ENCODE data around the gene MXD4.
"Not testable (repeated sequence)": the region's sequence is repeated elsewhere in the genome, so short reads cannot be mapped to it uniquely, and the experiment has no call there.

MXD4 gene

DNA sequence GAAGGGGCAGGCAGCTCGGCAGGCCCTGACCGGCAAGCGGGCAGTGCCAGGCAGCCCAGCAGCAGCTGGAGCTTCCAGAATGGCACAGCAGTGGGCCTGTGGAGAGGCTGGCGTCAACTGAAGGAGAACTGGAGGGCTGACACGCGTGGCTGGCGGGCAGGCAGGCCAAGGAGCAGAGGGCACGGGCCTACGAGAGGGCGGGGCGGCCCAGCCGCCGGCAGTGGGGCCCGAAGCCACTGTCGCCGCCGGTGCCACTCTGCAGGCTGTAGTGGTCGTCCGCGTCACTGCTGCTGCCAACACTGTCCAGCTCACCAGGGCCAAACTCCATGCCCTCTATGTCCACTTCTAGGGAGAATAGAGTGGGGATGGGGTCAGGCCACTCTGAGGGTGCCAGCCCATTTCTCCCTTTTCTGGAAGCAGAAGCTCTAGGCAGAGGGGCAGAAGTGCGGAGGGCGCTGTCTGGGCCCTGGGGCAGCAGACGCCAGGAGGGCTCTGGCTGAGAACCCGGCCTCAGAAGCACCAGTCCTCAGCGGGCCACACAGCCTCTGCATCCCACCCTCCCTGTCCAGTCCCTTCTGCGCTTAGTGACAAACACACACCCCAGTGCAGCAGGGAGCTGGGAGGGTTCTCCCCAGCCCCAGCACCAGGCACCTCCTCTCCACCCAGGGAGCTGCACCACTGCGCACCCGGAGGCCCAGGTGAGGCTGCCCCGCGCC is 11.4 kb downstream of the MXD4 start:
- no peak for DNase-seq (ENCODE audit: low spot score)

DNA sequence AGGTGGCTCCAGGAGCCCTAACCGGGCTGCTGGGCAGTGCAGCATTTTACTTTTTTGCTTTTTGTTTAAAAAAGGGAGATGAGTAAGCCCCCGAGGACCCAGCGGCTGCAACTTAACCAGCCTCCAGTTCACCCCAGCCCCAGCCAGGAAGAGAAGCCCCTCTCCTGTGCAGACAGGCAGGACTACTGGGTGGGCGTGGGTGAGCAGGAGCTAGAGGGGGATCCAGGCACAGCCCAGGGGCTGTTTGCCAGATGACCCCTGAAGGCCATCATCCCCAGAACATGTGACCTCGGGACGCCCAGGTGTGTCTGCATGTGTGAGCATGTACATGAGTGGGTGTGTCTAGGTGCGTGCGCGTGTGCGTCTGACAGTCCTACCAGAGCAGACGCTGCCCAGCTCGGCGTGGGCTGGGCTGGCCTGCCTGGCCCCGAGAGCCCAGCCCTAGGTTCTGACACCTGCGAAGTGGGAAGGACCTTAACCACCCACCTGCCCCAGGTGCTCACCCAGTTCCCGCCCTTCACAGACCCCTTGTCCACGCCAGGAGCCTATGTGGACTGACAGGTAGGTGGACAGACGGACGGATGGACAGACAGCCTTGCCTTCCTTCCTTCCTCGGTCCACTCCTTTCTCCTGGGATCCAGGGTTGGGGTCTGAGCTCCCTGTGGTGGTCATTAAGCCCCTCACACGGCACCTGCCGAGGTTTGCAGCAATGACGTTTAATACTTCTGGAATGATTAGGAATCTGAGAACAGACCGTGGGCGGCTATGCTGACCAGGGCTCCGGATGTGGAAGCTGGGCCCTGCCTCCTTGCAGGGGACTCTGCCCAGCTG is 12.2 kb downstream of the MXD4 start:
- no peak for DNase-seq (ENCODE audit: low spot score)

DNA sequence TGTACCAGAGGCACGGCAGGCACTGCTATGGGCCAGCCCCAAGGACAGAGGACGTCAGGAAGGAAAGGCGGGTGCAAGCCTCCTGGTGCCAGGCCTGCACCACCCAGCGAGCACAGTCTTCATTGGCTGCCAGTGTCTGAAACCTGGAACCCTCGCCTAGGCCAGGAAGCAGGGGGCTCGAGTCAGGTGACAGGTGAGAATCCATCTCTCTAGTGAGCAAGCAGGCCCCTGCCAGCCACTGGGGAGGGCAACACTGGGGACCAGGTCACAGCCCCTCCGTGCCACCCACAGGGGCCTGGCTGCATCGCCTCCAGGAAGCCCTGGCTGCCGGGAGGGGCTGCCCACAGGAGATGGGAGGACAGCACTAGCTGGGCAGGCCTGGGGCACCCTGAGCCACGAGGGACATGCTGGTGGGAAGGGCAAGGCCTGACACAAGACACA is 13.1 kb downstream of the MXD4 start:
- DNase-seq (ENCODE audit: low spot score), result no peak

DNA sequence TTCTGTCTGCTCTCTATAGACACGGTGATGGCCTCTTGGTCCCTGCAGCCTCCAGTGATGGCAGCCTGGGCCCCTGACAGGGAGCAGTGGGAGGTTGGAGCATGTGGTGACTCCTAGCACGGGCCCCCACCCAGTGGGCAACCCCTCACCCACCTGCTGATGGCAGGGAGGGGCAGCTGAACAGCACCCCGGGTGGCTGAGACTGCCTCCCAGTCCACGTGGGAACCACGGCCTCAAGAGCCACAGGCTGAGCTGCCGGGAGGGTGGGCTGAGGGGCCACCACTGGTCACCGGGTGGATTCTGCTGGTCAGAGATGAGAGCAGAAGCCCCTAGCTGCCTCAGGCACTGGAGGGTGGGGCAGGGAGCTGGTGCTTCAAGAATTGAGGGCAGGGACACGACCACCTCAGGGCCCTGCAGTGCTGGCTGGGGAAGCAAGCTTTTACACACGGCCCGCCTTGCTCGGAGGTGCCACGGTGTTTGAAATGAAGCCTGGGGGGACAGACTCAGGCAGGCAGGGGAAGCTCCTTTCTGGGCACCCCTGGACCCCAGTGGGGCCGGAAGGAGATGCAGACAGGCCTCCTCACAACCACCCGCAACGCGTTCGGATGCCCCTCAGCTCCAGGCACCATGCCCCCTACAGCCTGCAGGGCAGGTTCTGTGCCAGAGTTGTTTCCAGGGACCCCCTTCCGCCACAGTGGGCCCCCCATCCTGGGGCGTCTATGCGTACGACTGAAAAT is 13.7 kb downstream of the MXD4 start:
- DNase-seq (ENCODE audit: low spot score), result no peak

DNA sequence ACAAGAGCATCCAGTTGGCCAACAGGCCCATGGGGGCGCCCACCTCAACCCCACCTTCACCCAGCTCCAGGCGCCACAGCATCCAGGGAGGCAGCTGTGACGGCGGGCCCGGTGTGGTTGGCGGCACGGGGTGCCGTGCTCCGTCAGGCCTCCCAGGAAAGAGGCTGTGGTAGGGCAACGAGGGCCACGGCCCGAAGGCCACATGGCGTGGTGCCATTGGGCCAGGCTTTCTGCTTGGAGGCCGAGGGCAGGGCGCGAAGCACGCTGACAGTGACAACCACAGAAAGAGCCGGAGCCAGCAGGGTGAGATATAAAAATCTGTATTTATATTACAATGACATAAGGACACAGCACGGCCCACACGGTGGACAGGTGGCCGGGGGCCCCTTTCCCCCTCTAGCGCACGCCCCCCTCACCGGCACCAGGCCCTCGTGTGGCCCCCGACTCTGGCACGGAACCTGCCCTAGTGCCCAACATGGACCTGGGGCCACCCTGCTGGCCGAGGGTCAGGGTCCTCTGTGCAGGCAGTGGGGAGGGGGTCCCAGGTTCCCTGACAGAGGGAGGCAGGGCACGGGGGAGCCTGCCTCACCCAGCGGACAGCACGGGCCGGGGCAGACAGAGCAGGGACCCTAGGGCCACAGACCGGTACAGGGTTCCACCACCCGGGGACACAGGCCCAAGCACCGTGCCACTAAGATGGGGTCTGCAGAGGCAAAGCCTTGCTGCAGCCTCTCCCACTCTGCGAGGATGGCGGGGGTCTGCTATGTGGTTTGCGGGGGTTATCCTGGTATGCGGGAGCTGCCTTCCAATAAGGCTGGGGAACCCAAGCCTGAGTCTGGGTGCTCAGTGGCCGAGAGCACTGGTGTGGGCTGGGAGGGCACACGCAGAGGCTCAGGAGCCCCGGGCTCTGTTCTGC is 14.5 kb downstream of the MXD4 start:
- no peak for DNase-seq (ENCODE audit: low spot score)

DNA sequence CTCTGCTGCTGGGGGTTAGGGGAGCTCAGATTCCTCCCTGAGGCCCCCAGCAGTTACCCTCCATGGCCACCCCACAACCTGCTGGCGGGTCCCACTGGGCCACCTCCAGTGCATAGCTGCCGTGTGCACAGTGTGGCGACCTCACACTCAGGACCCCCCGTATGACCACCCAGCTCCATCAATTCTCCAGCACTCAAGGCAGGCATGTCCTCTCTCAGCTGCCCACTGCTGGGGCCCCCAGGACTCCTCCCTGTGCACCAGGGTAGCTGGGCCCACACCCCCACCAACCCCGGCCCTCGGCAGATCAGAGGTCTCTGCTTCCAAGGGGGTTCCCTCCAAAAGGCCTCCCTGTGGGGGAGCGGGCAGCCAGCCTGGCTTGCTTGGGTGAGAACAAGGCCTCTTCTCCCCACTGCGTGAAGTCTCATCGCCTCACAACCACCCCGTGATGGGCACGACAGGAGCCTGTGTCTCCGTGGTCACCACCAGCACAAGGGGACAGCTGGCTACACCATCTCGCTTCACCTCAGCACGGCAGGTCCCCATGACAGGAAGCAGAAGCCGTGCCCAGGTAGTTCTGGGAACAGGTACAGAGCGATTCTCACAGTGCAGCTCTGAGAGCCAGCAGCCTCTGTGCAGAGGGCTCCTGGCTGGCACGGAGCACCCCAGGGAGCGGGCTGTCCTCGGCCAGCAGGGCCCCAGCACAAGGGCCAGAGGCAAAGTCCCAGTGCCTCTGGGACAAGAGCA is 15.4 kb downstream of the MXD4 start:
- DNase-seq (ENCODE audit: low spot score), result no peak

- no peak for DNase-seq (ENCODE audit: low spot score)
Measured at GRCh38 chr4:2245787-2246275, 16.1 kb downstream of the MXD4 start.

GRCh38 chr4:2245057-2245786 is 16.7 kb downstream of the MXD4 start:
- DNase-seq (ENCODE audit: low spot score), result no peak

- no peak for DNase-seq (ENCODE audit: low spot score)
Measured at GRCh38 chr4:2243681-2244380, 18.1 kb downstream of the MXD4 start.

DNA sequence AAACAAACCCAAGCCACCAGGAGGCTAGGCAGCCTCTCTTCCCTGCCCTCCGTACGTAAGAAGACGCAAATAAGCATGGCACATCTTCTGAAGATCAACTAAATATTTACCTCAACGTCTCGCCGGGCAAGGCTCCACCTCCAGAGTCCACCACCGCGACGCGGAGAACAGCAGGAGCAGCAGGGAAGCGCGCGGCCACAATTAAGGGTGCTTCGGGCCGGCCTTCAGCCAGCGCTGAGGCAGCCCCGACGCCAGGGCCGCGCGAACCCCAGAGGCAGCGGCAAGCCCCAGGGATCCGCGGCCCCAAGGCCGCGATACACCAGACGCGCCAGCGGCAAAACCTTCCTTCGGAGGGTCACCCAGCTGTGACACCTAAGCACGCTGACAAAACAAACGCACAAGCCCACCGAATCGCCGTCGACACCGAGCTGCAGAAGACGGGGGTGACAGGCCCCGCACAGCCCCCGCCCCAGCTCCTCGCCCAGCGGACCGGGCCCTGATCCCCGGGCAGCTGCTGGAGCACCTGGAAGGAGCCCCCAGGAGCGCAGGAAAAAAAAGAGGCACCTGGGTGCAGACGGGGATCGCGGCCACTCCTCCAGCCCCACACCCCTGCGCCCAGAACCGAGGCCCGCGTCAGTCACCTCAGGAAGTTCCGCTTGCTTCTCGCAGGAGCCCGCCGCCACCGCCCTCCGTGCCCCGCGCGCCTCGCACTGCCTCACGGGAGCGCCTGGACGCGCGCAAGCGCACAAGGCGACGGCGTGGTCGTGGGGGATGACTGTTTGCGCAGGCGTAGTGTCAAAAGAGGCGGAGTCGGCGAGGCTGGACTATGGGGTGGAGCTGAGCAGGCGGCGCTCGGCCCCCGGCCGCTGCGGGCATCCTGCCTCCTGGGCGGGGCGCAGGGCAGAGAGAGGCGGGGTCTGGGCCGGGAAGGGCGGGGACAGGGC is 20.2 kb downstream of the MXD4 start, which contains the start of the genes HAUS3 and POLN:
TSS of gene HAUS3 (minus strand) at position 712 of the 944 bp plus-strand sequence. CDS start 1,175 bp downstream, outside the sequence.
TSS of gene POLN (minus strand) at position 712 of the 944 bp plus-strand sequence. CDS start 12,890 bp downstream, outside the sequence.
- DNase-seq (ENCODE audit: low spot score), result peak; percentile 100

GRCh38 chr4:2241003-2241402 is 20.9 kb downstream of the MXD4 start:
- DNase-seq (ENCODE audit: low spot score), result no peak

DNA sequence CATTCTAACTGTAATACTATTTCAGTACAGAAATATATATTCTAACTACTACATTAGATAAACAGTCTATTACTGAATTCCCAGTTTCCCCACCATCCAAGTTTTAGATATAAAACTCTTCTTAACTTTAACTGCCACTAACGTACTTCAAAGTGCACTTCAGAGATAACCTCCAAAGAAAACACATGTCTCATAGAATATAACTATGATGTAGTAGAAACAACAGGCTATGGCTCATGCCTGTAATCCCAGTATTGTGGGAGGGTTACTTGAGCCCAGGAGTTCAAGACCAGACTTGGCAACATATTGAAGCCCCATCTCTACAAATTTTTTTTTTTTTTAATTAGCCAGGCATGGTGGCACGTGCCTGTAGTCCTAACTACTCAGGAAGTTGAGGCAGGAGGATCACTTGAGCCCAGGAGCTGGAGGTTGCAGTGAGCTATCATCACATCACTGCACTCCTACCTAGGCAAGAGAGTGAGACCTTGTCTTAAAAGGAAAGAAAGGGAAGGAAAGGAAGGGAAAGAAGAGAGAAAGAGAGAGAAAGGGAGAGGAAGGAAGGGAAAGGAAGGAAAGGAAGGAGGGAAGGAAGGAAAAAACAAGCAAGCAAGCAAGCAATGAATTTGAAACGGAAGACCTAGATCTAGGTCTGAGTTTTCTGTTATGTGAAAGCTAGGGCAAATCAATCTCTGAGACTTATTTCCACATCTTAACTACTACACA is 24.8 kb downstream of the MXD4 start:
- no peak for DNase-seq (ENCODE audit: low spot score)

DNA sequence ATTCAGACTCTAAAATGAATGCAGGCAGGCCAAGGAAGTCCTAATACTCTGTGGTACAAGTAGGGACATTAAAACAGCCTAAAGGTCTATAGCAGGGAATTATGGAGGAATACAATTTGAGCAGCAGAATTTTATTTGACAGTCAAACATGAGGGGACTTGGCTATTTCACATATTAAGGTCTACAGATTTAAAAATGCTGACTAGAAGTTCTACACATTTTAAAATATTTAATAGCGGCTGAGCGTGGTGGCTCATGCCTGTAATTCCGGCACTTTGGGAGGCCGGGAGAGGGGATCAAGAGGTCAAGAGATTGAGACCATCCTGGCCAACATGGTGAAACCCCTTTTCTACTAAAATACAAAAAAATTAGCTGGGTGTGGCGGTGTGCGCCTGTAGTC is 30.8 kb downstream of the MXD4 start:
- DNase-seq (ENCODE audit: low spot score), result no peak

- no peak for DNase-seq (ENCODE audit: low spot score)
Measured at GRCh38 chr4:2226261-2226660, 35.6 kb downstream of the MXD4 start.

DNA sequence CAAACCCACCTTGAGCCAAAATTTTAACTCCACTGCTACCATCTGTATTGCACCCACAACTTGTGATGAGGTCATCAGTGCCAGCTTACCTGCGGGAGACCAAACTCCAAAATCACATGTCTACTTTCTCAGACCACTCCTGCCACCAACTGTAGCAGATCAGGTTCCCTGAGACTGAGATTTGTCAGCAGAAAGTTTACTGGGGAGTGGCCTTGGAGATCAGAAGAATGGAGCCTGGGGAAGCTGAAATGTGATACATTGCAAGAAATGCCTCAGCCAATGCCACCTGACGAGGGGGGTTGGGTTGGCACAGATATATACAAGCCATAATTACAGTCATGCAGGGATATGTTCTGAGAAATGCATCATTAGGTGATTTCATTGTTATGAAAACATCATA is 39.1 kb downstream of the MXD4 start:
- DNase-seq (ENCODE audit: low spot score), result no peak

- DNase-seq (ENCODE audit: low spot score), result not testable (repeated sequence)
Measured at GRCh38 chr4:2221378-2221777, 40.5 kb downstream of the MXD4 start.

DNA sequence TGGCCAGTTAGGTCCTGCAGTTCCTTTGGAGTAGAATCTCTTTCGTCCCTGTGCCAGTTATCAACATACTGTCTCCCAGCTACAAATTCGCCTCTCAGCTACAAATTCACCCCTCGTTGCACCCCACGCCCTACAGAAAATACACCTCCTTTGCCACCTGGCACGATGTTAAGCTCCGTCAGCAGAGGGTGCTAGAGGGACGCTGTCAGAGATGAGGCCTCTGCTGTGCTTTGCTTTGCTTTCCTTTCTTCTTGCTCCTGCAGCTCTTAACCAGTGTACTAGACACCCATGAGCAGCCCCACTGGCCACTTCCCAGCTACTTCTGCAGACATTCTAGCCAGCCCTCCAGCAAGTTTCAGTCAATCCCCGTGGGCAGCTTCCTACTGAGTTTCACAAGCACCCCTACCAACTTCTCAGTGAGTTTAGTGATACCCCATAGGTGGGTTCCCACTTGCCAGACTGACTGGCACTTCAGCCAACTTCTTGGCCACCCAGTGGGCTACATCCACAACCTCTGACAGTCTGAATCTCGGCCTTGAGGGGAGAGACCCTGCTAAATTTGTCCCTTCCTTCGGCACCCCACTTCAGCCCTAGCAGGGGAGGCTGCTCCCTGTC is 41.8 kb downstream of the MXD4 start:
- DNase-seq (ENCODE audit: low spot score), result peak; percentile 80

Data from hematopoietic multipotent progenitor cell treated with erythropoietin and hydrocortisone succinate and interleukin-3 and kit ligand, for 17 days (in vitro differentiated cells).